PFSK-1 (cell line): Measurements from ENCODE around the gene SERPINI1.

ENCODE experiments used
- FOXP2 ChIP-seq: optimal IDR thresholded peaks from 2 replicates; pipeline ENCODE3; 2011; ENCODE audit warnings: borderline replicate concordance, control low read depth, inconsistent platforms; ENCODE audit not compliant: insufficient read depth; ENCODE audit errors: extremely low read length, extremely low read depth
- POLR2AphosphoS5 ChIP-seq: IDR thresholded peaks from 2 replicates; pipeline ENCODE4 v1.6.1; 2012; ENCODE audit warnings: low read depth, mild to moderate bottlenecking, control low read depth, low read length, moderate library complexity
- REST ChIP-seq, 2 experiments: IDR thresholded peaks; 2 replicates each; pipeline versions ENCODE4 v1.6.1 to v1.8.0; 2011 to 2012; ENCODE audit warnings: low read depth in 2 of 2, low read length in 2 of 2, control low read depth in 1 of 2, inconsistent platforms in 1 of 2, mild to moderate bottlenecking in 1 of 2, moderate library complexity in 1 of 2; ENCODE audit not compliant: insufficient read depth in 1 of 2
- SIN3A ChIP-seq: IDR thresholded peaks from 2 replicates; pipeline ENCODE4 v1.6.1; 2012; ENCODE audit warnings: mild to moderate bottlenecking, low read length, moderate library complexity, borderline replicate concordance; ENCODE audit not compliant: insufficient read depth
- TAF1 ChIP-seq: IDR thresholded peaks from 2 replicates; pipeline ENCODE4 v1.6.1; 2012; ENCODE audit warnings: low read length, control low read depth, borderline replicate concordance; ENCODE audit not compliant: insufficient read depth

- TF ChIP-seq TAF1 (no peak), POLR2AphosphoS5 (no peak), REST (IDR thresholded peaks at IDR 0.05; ENCODE audit: insufficient read depth in 1 of 2, low read depth in 2 of 2, low read length in 2 of 2) (no peak), SIN3A (no peak), FOXP2 (no peak)
Measured at GRCh38 chr3:167870759-167871158, 135.2 kb downstream of the SERPINI1 start.
